ENCODE measurements around the gene EMC6.

Gene EMC6

GRCh38 chr17:3708366-3708765, 39.8 kb downstream of the EMC6 start:
- no peak for DNase-seq (ENCODE audit: low spot score)

- DNase-seq (ENCODE audit: low spot score): no peak
Measured at GRCh38 chr17:3710951-3711383, 42.4 kb downstream of the EMC6 start.

GRCh38 chr17:3712811-3713463, 44.3 kb downstream of the EMC6 start:
- DNase-seq (ENCODE audit: low spot score): no peak

- no peak for DNase-seq (ENCODE audit: low spot score)
Measured at GRCh38 chr17:3715296-3715695, 46.7 kb downstream of the EMC6 start.

GRCh38 chr17:3718201-3718600, 49.6 kb downstream of the EMC6 start:
- DNase-seq (ENCODE audit: low spot score): no peak

GRCh38 chr17:3719265-3719664, 50.7 kb downstream of the EMC6 start:
- no peak for DNase-seq (ENCODE audit: low spot score)
